Hindlimb muscle (tissue), 1 donor: Measurements from ENCODE around the gene DLX4. TPM values are rescaled to one million over a fixed set of nuclear protein-coding genes. Genes with fewer than 3 reads are reported as not detected.
A peak's percentile ranks its signal among the peaks of the same experiment; 100 is the strongest.

Experiments
- DNase-seq: peaks from one replicate; pipeline ENCODE4 v3.0.0-alpha.2; 2013
- polyA plus RNA-seq: library from polyadenylated mRNA; unstranded; fragments of 120-200 nt; gene quantifications from one replicate; pipeline ENCODE4 v1.2.1, GENCODE V29; 2013; ENCODE audit not compliant: insufficient read length

DLX4 gene, protein sequence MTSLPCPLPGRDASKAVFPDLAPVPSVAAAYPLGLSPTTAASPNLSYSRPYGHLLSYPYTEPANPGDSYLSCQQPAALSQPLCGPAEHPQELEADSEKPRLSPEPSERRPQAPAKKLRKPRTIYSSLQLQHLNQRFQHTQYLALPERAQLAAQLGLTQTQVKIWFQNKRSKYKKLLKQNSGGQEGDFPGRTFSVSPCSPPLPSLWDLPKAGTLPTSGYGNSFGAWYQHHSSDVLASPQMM
- polyA plus RNA-seq = 0.41 TPM

DNA sequence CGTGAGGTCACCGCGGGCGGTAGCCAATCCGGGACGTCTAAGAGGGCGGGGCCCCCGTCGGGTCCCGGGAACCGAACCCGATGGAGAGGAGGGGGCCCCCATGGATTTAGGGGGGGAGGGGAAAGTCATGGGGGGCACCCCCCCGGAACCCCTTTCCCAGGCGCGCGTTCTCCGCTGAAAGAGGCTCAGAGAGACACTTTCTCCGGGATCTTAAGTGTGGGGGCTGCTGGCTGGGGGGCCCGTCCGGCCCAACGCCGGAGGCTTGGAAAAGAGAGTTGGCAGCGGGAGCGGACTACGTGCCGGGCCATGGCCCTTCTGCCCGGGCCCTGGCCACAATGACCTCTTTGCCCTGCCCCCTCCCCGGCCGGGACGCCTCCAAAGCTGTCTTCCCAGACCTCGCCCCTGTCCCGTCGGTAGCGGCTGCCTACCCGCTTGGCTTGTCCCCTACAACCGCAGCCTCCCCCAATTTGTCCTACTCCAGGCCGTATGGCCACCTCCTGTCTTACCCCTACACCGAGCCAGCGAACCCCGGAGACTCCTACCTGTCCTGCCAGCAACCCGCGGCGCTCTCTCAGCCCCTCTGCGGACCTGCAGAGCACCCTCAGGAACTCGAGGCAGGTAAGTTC, at the start of gene DLX4:
DLX4 (plus strand) TSS at position 57 of the 626 bp plus-strand sequence; CDS start at position 336, 279 bp downstream.
- no peak for DNase-seq

DNA sequence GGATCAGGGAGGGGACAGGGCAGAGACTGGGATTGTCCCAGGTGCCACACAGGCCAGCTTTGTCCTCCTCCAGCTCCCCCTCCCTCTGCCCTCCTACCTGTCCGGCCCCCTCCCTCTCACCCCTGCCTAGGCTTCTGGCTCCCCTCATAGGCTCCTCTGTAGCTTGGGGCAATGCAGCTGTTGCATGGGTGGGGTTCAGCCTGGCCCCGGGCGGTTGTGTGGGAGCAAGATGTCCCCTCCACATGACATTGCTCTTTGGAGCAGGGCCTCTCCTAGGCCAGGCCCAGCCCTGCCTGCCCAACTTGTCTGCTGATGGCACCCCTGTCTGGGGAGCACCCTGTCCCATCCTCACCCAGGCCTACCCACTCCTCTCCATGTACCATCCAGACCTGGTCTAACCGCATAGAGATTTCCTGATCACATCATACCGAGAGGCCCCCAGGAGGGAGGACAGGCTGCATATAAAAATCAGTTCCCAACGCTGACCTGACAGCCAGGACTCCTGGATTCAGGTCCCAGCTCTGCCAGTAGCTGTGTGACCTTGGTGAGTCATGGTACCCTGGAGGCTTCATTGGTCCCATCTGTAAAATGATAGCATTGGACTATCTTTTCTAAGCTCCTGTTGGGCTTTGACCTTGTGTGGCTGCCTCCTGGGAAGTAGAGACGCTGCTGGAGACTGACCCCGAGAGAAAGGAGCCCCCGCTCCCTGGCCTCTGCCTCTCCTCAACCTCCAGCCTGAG, 48.8 kb upstream of the DLX4 start:
- no peak for DNase-seq

DNA sequence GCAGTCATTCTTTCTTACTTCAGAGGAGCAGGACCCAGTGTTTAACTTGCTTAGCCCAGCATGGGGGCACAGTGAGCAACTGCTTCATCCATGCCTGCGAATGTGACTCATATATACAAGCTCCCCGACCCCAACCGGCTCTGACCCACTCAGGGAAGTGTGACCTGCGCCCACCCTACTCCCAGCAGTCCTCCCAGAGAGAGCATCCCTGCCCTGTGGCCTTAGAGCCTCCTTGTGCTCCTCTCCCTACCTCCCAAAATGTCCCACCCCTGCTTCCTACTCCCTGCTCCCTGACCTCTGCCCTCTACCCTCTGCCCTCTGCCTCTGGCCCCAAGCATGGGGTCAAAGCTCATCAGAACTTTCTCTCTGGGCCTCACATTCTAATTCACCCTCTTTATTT, 46.9 kb upstream of the DLX4 start:
- no peak for DNase-seq

DNA sequence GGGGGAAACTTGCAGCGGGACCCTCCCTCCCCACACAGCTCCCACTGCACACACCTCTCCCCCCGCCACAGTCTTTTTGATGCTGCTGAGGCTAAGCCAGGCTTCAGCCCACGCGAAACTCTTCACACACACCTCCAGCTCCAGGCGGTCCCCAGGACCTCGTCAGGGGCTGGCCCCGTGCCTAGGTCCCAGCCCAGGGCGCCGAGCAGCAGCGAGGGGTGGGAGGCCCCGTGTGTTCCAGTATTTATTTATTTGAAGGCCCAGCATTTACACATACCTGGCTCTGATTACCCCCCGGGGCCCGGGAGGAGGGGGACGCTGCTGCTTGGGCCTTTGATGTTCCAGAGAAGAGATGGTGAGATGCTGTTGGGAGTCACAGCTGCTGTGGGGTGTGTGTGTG, 44.9 kb upstream of the DLX4 start:
- no peak for DNase-seq

DNA sequence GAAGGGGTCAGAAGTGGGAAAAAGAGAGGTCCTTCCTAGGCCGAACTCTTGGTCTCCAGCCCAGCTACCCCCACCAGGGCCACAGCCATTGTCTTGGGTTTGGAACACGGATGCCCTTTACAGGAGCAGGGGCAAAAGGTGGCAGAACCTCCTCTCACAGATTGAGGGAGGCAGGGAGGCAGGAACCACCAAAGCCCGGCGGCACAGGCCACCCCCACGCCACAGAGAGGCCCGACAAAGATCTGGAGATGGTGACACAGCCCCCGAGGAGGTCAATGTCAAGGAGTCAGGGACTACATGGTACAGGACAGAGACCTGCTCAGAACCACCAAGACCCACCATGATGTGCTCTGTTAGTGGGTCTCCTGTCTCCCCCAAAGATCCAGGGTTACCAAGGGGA, 44.4 kb upstream of the DLX4 start:
- DNase-seq = no peak

DNA sequence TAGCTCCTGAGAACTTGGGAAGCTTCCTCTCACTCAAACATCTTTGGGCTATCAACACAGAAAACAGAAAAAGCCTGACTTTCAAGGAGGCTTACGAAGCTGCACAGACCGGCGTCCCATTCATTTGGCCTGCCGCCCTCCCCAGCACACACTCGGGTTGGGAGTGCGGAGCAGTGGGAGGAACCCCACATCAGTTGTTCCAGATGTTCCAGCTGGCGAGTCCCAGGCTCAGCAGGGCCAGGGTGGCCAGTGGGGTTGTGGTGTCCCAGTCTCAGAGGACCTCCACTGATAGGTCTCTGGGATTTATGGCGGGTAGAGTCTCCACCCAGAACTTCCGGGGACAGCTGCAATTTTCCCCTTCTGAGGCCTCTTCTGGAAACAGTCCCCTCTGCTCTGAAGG, 43.1 kb upstream of the DLX4 start:
- peak; percentile 22 for DNase-seq

DNA sequence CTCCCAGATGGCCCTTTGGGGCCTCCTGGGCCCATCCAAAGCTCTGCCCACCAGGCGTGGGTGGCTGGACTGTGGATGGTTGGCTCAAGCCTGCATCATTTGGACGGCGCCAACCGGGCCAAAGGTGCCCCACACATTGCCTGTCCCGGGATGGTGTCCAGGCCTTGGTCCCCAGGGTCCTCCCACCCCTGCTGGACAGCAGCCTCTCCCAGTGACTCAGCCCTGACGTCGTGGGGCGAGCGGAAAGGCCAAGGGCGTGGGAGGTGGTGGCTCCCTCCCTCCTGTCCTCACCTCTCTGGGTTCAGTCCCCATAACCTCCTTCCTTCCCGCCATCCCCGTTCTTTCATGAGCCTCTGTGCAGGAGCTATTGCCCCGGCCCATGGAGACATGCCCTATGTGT, 42.1 kb upstream of the DLX4 start:
- DNase-seq = peak; percentile 9

DNA sequence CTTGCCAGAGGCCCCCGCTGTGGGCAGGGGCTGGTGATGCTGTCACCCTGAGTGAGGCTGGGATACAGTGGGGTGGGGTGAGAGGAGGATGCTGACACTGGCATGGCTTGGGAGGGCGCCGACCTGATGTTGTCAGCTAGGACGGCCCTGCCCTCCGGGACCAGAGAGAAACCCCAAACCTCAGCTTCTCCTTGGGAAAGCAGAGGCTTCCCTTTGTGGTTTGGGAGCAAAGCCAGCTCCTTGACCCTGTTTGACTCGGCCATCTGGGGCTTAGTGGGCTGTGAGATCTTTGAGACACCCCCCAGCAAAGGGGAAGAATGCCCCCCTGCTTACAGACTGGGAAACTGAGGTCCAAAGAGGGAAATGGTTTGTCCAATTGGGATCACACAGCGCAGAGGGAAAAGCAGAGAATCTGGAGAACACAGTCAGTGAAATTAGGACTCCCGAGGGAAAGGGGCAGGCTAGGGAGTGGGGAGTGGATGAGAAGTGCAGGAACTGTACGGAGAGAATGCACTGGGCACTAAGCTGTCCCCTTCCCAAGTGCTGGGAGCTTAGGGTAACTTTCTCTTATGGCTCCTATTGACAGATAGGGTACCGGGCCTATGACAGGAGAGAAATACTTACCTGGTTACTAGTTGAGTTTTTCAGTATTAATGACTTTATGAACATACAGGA, 40.7 kb upstream of the DLX4 start:
- DNase-seq = no peak

DNA sequence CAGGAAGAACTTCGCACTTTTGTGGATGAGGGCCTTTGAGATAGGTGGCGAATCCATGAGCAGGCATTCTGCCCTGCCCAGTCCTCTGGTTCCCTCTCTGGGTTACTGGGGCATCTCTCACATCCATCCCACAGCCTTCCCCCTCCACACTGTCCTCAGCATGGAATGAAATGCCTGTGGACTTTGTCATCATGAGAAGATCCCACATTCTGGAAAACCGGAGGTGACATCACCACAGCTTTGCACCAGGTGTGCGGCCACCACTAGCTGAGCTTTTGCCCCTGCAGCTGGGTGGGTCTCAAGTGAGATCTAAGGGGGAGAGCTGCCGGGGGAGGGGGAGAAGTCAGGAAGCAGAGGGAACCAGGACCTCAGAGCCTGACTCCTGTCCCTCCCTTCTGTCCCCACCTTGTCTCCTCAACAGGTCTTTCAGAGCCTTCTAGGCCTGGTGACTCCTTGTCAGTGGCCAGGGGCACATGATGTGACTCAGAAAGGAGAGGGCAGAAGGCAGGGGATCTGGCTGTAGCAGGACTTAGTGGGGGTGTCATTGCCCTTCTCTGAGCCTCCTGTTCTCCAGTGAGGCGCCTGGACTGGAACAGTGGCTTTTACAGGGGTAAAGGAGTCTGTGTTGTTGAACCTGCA, 40.0 kb upstream of the DLX4 start:
- DNase-seq = no peak

DNA sequence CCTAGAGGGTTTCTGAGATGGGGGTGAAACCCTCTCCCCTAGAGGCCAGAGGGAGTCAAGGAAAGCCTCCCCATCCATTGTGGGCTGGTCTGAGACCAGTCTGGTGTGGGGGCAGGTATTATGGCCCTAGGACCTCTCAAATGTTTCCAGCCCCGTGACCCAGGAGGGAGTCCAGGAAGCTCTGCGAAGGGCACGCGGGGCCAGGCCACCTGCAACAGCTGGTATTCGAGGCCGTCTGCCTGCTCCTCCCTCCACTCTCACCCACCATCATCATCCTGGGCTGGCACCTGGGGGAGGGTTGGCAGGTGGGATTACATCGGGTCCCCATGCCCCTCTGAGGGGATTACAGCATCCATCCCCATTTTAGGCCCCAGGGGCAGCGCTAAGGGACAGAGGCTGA, 38.1 kb upstream of the DLX4 start:
- no peak for DNase-seq

DNA sequence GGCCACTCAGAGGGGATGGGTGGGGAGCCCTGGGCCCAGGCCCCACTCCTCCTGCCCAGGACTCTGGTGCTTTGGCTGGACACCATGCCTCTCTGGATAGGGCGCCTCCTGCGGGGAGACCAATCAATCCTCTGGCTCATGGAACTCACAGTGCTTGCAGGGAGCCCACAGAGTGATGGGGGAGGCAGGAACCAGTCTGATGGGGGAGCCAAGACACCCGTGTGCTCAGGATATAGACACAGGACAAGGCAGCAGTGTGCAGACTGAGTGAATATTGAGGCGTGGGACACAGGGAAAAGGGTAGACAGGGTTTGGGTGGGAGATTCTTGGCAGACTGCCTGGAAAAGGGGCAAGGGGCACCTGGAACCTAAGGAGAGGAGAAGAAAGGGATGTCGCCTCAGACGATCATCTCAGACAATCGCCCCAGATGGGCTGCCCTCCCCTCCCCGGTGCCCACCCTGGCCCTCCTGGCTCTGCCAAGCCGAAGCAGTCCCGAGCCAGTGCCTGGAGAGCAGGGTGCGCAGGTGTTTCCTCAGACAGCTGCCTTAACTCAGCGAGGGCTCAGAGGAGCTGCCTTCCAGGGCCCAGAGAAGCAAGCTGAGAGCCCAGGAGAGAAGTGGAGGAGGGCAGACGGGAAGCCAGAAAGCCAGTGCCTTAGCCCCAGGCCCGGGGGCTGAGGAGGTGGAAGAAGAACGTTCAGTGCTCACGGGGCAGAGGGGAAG, 37.4 kb upstream of the DLX4 start:
- DNase-seq = no peak

DNA sequence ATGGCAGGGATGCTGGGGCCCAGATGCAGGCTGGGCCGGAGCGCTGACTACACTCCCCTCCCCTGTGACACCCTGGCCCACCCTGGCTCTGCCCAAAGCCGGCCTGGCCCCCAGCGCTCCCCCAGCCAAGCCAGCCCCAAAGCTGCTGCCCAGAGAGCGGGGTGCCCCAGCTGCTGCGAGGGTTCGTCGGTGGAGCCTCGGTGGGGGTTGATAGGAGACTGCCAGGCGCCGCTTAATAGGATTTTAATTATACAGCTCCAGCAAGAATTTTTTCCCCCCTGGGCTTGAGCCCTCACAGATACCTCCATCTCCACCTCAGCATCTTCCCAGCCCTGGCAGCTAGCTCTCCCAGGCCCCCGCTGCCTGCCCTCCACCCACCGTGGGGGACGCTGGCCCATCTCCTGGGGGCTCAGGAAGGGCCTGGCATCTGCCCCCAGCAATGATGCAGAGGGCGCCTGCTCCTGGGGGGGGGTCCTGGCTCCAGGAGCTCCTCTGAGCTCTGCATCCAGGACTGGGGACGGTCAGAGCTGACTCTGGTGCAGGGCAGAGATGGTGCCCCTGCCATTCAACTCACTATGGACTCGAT, 36.8 kb upstream of the DLX4 start:
- DNase-seq = no peak

DNA sequence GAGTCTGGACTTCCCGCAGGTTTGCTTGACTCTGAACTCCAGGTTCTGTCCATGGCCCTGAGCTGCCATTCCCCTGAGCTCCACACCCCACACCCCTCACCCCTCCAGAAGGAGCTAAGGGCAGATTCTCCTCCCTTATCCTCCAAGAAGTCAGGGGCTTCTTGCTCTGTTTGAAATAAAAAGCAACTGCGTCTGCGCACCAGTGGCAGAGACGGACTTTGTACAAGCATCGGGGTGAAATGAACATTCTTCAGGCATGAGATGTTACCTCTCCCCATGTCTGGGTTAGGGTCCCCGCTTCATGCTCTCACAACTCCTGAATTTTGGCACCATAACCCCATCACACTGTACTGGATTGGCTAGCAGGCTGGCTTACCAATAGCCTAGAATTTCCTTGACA, 36.1 kb upstream of the DLX4 start:
- no peak for DNase-seq

DNA sequence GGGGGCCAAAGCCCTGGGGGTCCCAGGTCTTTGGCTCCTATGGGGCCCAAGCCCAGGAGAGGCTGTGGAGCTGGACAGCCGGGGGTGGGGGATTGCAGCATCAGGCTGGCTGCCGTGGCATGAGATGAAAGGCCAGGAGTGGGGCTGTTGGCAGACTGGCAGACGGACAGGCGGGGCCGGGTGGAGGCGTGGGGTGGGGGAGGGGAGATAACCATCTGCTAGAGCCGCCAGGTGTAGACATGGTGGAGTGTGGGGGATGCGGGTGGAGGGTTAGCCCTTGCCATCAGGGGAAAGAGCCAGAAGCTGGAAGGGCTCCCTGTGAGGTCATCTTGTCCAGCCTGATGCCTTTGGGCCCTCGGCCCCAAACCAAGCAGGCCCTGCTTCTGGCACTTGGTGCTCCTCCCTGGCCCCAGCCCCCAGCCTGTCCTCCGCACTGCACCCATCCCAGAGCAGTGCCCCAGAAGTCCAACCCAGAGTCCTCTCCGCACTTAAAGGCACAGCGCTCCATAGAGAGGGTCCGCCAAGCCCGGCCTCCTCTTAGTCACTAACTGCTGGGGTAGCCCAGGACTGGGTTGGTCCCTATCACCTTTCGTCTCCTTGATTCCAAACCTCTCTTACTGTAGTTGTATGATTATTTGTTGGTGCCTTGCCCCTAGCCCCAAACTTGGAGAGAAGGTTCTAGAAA, 33.3 kb upstream of the DLX4 start:
- DNase-seq = no peak

DNA sequence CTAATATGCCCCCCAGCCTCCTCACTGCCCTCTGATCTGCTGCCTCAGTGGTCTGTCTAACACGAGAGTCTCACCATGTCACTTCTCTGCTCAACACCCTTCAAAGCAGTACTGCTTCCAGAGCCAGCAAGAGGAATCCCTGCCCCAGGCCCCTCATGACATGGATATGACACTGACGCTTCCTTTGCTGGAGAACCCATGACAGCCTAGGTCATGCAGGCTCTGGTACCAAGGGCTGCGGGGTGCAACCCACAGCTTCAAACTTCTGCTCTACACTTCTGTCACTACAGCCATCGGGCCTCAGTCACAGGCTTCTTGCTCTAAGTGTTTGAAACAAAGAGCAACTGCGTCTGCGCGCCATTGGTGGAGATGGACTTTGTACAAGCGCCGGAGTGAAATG, 32.6 kb upstream of the DLX4 start:
- DNase-seq = no peak

DNA sequence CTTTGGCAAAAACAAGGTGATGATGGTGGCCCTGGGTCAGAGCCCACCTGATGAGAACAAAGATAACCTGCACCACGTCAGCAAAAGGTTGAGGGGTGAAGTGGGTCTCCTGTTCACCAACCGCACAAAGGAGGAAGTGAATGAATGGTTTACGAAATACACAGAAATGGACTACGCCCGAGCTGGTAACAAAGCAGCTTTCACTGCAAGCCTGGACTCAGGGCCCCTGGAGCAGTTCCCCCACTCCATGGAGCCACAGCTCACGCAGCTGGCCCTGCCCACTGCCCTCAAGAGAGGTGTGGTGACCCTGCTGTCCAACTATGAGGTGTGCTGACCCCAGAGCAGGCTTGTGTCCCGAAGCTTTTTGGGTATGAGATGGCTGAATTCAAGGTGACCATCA, 29.7 kb upstream of the DLX4 start:
- no peak for DNase-seq

DNA sequence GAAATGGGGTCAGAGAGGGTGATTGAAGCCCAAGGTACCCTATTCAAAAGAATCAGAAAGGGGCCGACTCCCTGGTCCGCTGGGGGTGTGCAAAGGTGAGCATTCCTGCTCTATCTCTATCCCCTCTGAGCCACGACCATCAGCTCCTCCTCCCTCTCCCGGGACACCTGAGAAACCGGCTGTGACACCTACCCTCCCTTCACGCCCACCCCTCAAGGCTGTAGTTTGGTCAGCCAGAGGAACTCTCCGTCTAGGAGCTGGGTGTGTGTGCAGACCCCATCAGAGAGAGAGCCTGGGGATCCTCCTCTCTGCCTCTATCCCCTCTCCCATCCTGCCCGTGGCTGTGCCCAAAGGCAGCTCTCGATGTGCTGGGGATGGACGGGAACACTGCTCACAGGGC, 27.6 kb upstream of the DLX4 start:
- DNase-seq = no peak

DNA sequence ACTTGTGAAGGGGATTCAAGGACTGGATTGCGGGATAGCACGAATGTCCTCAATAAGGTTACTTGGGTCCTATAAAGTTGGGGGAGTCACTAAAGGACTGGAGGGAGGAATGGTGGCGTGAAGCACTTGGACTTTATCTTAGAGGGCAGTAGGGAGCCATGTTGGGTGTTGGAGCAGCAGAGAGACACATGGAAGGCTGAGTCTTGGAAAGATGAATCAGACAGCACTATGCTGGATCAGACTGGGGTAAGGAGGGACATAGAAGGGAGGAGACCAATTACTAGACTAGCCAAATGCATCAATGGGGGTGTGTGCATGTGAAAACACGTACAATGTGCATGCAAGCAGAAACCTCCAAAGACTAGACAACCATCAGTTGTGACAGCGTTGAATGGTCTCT, 26.0 kb upstream of the DLX4 start:
- DNase-seq = no peak

DNA sequence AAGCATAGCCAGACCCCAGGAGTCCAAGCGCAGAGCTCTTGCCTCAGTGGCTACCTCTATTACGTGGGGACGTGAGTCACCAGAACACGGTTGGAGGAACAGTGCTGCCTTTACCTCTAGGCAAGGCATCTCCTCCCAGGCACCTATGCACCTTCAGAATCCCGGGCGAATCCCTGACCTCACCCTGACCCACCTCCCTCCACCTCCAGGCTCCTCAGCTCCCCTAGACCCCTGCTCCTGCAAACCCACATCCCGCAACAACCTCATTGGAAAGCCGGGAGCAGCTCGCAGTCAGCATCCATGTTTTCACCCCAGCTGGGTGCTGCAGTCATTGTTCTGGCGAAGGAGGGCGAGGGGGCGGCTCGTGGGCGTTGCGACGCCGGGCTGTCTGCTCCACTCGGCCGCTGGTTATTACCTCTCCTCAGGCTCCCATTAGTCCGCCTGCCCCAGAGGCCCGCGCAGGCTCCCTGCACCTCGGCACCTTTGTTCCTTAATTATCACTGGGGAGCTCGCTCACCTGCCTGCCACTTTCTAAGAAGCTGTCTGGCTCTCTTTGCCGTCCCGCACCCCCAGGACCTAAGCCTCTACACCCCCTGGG, 24.6 kb upstream of the DLX4 start:
- no peak for DNase-seq

DNA sequence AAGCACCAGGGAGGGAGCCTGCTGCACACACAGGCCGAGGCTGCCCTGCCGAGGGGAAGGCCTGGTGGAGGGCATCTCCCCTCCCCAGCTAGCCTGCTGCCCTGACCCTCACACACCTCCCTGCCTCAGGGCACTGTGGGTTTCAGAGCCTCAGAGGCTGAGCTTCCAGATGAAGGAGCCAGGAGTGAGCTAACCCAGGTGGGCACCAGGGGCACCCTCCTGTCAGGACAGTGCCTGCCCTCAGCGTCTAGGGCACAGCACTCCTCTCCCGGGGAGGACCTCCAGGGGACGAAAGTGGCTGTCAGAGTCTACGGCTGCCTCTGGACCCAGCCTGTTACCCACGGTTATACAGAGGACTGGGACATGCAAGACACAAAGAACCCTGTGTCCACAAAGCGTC, 22.8 kb upstream of the DLX4 start:
- no peak for DNase-seq
